NCI-H2196 treated with DMSO at 0.1 percent for 48 hours (cell line): ENCODE measurements around the gene HCFC1.

Experiments
- DNase-seq: peaks from one replicate; lab custom pipeline; 2025; ENCODE audit not compliant: unreplicated experiment; lab: John Stamatoyannopoulos, UW

Gene HCFC1

DNA sequence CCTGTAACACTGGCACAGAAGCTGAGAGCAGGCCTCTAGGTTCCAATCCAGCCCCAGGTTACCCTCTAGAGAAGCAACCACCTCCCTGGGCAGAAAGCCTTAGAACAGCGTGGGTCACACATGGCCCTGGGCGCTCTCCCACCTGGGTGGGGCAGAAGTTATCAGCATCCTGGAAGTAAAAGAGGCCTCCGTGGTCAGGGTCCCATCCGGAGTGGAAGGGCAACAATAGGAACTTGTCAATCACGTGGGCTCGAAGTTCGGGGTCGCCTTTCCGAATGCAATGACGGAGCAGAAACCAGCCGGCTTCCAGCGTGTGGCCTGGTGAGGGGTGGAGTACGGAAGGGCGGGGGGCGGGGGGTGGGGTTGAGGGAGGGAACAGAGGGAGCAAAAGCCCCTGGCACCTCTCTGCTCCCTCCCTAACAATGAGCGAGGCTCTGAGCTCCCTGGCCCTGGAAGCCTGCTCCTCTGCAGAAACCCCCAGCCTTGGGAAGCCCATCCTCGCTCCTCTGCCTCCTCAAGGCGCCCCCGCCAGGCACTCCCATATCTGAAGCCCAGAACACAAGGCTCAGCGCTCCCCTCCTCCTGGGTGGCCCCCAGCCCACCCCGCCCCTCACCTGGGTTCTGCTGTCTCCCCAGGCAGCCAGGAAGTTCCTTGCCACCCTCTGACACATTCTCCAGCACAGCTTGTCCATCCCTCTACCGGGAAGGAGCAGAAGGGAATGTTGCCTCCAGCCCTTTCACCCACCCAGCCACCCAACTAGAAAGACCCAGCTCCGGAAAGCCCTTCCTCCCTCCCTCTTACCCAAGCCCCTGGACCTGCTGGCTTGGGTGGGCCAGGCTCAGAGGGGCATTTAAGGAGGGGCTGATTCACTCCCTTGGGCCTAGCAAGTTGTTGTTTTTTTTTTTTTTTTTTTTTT, 30.0 kb downstream of the HCFC1 start:
- no peak for DNase-seq

DNA sequence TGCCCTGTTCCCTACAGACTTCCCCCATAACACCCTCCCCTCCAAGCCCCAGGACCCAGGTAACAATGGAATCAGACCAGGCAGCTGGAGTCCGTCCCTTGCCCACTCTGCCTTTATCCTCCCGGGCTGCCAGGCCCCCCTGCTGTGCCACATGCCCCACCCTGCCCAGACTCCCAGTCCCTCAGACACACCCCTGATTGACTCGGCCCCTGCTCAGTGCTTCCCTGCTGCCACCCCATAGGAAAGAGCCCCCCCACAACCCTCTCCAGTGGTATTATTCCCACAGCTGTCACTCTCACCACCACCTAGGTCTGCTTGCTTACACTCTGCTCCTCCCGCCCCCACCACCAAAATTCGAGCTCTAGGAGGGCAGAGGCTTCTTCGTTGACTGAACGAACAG, 32.0 kb downstream of the HCFC1 start:
- no peak for DNase-seq

DNA sequence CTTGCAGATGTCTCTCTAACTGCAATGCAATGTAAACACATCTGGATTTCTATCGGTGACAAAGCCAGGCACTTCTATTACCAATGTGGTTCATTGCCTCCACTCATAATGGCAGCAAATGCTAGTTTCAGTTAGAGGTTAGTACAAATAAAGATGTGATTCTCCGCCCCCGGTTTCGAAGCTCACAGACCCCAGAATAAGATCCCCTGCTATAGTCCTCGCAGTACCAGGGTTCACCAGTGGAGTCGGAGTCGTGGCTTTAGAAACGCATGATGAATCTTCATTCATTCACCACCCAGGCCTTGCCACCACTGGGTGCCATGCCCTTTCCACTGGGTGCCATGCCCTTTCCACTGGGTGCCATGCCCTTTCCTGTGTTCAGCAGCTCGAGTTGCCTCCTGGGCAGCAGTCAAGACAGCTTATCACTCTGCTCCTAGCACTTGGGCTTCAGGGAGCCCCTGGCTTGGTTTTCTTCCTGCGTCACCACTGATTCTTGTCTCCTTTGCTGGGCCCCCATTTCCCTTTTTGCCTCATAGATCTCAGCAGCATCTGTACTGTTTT, 33.3 kb downstream of the HCFC1 start:
- no peak for DNase-seq

DNA sequence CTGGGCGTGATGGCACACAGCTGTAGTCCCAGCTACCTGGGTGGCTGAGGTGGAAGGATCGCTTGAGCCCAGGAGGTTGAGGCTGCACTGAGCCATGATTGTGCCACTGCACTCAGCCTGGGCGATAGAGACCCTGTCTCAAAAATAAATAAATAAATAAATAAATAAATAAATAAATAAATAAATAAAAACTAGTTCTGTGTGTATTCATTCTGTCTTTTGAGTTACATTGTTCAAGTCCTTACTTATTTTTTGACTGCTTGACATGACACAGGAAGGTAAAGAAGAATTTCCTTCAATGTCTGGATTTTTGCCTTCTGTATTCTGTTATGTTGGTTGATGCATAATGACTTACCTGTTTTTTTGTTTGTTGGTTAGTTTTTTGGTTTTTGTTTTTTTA, 34.6 kb downstream of the HCFC1 start:
- no peak for DNase-seq

DNA sequence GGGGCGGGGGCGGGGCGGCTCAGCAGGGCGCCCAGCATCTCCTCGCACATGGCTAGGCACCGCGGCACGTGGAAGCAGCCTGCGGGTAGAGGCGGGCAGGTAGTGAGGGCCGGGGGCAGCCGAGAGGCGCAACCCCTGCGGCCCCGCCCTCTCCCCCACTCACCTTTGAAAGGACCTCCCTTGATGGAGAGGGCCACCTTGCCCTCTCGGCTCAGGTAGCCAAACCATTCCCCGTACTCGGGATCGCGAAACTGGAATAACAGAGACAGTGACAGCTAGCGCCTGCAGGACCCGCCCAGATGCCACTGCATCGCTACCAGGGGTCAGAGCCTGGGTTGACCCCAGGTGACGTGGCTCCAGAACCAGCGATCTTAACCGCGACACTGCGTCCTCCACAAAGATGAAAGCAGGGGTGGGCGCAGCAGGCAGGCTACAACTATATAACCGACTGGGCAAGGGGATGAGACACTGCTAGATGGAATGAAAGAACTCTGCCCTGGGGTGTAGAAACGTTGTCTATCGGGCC, 36.2 kb downstream of the HCFC1 start:
- no peak for DNase-seq

DNA sequence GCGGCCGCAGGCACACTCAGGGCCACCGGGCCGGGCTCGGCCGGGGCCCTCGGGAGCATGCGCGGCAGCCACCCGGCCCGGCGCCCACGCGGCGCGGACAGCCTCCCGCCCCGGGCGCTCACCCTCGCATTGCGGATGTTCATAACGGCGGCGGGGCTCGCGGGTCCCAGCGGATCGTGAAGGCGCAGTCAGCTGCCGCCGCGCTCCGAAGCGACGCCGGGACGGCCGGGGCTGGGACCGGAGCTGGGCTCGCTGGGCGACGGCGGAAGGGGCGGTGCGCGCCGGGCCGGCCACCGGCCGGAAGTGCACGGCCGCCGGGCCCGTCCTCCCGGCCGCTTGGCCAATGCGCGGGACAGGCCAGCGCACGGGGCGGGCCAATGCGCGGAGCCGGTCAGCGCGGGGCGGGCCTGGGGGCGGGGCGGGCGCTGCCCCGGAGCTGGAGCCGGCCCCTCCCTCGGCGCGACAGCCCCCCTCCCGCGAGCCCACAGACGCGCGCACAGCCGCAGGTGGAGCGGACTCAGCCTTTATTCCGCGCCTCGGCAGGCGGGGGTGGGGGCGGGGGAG, 36.8 kb downstream of the HCFC1 start, which contains the start of gene NAA10:
NAA10 (minus strand) TSS at position 276 of the 564 bp plus-strand sequence; CDS start at position 143, 133 bp downstream.
- DNase-seq, result peak; percentile 56

DNA sequence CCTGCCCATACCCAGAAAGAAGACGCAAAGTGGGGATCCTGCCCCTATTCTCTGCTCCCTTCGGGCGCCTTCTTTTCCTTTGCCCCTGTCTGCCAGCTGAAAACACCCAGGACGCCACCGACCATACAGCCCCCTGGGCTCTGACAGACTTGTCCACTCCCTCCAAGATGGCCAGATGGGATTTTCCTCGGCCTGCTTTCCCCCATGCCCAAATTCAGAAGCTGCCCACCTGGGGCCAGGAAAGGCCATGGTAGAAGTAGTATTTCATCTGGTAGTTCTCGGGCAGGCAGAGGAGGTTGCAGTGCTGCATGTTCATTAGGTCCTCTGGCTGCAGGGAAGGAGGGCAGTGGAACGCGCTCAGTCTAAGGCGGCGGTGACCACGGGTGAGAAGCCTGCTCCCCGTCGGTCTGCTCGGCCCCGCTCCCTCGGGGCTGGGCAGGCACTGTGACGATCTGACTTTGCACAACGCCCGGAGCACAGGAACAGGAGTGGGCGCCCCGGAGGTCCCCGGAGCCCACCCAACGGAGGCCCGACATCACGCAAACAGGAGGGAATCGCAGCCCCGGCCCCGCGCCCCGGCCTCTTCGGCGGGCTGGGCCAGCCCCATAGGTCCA, 37.4 kb downstream of the HCFC1 start:
- no peak for DNase-seq

DNA sequence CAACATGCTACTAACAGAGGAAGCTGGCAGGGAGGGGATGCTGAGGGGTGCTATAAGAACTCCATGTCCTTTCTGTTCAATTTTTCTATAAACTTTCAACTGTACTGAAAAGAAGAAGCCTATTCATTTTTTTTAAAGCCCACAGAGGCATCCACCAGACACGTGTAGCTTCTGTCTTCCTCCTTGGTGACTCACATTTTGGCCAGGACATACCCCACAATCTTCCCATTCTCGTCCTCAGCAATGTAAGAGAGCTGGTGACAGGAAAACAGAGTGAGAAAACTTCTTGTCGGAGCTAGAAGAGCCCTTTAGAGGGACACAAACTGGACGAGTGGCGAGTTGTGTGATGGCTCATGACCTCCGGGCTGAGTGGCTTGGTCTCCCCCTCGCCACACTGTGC, 37.9 kb downstream of the HCFC1 start:
- DNase-seq, result no peak

DNA sequence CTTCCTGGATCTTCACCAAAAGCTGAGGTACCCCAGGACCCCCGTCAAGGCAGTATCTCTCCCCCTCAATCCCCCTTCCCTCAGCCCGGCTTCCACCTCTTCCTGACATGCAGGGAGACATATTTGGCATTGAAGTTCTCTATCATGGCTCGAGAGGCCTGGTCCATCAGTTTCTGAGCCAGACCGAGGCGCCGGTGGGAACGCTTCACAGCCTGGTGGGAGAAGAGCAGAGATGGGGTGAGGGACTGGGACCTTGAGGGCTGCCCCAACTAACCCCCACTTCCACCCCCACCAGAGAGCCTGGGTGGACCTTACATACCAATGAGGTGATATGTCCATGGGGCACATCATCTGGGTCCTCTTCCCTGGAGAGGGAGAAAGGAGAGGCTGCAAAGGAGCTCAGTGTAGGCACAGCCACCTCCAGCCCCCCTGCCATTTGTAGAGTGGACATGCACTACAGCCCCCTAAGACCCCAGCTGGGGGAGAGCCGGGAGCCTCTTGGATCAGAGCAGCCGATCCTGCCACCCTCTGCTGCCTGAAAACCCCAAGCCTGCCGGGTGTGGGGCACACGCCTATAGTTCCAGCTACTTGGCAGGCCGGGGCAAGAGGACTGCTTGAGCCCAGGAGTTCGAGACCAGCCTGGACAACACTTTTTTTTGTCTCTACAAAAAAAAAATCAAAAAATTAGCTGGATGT, 39.2 kb downstream of the HCFC1 start:
- no peak for DNase-seq

DNA sequence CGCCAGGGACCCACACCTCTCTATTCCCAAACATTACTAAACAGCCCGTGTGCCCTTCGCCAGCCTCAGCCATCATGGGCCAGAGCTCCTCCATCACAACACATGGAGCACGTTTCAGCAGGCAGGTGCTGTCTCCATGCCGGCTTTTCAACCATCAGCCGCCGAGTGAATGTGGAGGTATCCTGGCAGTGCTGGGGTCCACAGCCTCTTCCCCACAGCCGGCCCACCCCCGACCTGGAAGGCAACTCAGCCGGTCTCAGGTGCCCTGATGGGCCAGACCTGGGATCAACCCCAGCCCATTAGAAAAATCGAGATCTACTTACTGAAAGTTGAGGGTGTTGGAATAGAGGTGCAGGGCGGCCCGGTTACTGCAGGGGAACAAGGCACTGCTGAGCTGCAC, 39.9 kb downstream of the HCFC1 start:
- DNase-seq, result no peak

DNA sequence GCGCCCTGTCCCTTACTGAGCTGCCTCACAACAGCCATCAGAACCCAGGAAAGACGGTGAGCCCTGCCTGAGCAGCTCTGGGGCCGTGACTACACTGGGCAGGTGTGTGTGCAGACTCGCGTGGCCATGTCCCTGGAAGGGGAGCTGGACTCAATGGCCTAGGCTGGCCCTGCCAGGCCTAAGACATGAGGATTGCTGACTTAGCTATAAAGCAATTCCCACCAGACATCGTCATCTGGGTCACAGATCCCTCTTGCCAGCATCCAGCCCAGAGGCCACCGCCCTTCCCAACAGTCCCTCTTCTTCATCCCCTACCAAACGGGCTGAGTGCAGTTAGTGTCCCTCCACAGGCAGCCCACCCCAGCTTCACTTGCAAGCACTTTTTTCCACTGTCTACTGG, 40.5 kb downstream of the HCFC1 start:
- no peak for DNase-seq

DNA sequence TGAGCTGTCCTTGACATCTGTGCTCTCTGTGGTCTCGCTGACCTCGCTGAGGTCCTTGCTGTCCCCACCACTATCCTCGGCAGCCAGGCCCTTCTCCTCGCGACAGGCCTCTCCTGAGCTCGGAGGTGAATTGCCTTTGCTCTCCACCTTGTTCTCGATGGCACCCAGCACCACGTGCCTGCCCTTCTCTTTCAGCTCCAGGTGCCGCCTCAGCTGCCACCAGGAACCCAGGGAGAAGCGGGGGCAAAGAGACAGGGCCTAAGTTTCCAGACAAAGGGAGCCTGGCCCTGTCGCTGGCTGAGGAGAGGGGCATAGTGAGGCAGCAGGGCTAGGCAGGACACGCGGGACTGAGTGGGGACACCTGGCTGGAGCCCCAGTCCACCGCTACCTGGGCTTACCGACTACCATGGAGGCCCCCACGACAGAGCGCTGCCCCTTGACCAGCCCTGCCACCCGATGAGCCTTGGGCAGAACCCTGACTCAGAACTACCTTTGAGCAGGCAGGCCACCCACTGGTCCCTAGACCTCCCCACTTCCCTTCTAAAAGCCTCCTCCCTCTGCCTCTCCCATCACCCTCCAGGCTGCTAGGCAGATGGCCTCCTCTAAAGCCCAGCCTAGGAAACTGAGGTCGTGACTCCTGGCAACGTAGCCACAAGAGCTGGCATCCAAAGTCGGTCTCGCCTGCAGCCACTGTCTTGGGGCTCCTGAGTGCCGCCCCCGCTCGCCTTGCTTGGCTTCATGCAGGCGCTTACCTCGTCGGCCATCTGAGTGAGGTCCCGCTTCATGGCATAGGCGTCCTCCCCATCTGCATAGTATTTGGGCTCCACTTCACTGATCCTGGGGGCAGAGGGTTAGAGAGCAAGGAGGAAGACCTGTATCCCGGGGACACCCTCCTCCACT, 41.4 kb downstream of the HCFC1 start:
- DNase-seq, result no peak

DNA sequence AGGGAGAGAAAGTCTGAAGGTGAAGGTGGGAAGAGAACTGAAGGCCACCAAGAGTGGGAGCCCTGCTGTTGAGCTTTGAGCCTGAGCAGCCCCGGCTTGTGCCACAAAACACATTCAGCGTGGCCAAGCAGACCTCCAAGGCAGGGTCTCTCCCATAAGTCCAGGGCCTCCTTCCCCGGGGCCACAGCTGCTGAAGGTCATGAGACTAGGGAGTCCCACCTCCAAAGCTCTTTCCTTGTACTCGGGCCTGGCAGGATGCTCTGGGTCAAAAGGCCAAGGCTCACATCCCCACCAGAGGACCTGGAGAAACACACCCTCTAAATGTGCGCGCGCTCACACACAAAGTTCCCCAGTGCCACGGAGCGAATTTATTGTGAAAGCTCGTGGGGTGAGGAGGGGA, 42.0 kb downstream of the HCFC1 start:
- no peak for DNase-seq

DNA sequence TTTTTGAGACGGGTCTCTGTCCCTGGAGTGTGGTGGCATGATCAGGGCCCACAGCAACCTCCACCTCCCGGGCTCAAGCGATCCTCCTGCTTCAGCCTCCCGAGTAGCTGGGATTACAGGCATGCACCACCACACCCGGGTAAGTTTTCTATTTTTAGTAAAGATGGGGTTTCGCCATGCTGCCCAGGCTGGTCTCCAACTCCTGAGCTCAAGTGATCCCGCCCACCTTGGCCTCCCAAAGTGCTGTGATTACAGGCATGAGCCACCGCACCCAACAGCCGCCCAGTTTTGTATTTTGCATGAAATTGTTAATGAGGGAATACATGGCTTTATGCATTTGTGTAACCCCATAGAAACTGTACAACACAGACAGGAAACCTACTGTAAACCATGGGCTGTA, 42.8 kb downstream of the HCFC1 start:
- no peak for DNase-seq

DNA sequence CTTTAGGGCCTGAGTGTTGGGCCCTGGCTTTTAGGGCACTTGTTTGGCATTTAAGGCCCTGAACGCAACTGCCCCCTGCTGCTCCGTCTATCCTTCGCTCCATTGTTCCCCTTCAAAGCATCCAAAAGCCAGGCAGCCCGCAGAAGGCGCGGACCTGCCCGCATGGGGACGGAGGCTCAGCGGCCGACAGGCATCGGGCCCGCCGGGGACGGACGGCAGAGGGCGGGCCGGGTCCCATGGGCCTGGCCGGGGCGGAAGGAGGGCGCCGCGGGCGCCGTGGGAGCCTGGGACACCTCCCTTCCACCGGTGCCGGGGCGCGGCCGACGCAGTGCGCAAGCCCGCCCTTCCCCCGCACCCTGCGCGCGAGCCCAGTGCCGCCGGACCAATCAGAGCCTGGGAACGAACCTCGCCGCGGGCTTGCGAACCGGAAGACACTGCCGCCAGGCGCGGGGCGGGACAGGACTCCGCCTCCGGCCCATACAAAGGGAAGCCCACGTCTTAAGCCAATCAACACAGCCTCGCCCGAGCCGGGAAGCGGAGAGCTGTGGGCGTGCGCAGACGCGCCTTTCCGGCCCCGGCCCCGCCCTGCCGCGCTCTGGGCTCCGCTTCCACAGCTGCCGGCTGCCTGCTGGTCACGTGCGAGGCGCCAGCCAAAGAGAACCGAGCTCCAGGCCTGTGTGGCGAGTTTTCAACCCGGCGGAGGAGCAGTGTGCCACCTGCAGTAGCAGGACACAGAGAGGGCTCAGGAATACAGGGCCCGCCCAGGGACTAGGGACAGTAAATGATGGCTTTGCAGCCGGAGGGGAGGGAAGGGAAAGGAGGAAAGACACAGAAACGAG, 43.5 kb downstream of the HCFC1 start:
- DNase-seq, result peak; percentile 91

DNA sequence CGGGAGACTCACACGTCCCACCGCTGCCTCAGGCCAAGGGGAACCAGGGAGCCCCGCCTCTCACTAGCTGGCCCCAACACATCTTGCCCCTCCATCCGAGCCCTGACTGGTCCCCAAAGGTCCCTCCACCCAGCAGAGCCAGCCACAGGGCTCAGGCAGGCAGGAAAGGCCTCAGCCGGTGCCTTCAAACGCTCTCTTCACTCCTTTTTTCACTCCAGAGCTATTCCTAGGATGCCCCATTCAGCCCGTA, 44.0 kb downstream of the HCFC1 start:
- no peak for DNase-seq

DNA sequence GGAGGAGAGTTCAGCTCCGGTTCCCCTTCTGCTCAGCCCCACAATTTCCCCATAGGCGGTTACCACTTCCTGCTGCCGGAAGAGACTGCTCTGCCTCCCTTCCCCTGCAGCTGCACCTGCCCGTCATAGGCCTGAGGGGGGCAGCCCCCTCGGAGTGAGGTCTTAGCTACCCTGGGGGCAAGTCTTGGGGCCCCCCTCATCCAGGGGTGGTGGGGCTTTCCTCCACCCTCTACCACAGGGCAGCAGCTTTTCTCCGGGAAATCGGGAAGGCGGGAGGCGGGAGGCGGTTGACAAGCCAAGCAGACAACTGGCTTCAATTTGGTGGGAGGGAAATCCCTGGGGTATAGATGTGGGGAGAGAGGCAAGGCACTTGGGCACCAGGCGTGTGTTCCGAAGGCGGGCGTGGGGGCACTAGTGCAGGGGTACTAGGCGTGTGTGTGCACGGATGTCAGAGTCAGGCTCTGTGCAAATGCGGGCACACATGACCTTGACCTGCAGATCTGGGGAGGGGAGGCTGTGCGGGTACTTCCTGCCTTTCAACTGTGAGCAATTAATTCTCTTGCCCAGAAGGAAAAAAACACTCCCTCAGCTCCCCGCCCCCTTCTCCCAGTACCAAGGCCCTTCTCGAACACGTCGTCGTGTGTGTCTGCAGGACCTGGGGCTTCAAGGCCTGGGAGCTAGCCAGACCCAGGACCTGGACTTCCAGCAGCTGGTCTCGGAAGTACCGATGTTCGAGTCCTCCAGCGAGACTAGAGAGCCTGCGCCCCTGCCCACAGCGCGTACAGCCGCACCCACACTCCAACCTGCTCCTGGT, 44.6 kb downstream of the HCFC1 start:
- peak; percentile 12 for DNase-seq

DNA sequence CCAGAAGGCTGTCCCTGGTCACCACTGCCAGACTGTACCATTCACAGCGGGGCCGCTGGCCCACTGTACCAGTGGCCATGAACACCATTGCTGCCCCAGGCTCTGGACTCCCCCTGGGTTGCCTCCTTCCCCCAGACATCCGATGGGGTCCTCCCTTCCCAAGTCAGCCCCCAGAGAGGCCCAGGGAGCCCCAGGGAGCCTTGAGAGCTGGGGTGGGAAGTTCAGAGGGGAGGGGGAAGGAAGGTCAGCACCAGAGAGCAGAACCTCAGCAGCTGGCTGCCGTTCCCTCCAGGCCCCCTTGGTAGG, 45.1 kb downstream of the HCFC1 start:
- no peak for DNase-seq
